Trophoblast cell (in vitro differentiated cells and primary cell): ENCODE results near the gene BDH1.

ENCODE experiments used
- DNase-seq, 2 donors: peaks; one replicate each; pipeline ENCODE4 v3.0.0-alpha.2; 2016
- H2AFZ ChIP-seq: 2 replicates; pipeline ENCODE4 v1.6.1; 2013; ENCODE audit warnings: low read length, moderate library complexity, mild to moderate bottlenecking; ENCODE audit not compliant: insufficient read depth, poor library complexity
- H2AK5ac ChIP-seq: 2 replicates; pipeline ENCODE4 v1.6.1; 2013; ENCODE audit warnings: mild to moderate bottlenecking, low read length
- H2BK120ac ChIP-seq: 2 replicates; pipeline ENCODE4 v1.6.1; 2013; ENCODE audit warnings: low read length, mild to moderate bottlenecking, moderate library complexity; ENCODE audit not compliant: insufficient read depth, poor library complexity
- H2BK12ac ChIP-seq: 2 replicates; pipeline ENCODE4 v1.6.1; 2013; ENCODE audit warnings: mild to moderate bottlenecking, low read length, moderate library complexity
- H2BK5ac ChIP-seq: 2 replicates; pipeline ENCODE4 v1.6.1; 2013; ENCODE audit warnings: low read length, low read depth, moderate library complexity, mild to moderate bottlenecking; ENCODE audit not compliant: poor library complexity
- H3K14ac ChIP-seq: 2 replicates; pipeline ENCODE4 v1.6.1; 2013; ENCODE audit warnings: mild to moderate bottlenecking, low read length
- H3K18ac ChIP-seq: 2 replicates; pipeline ENCODE4 v1.6.1; 2013; ENCODE audit warnings: mild to moderate bottlenecking, low read length
- H3K23ac ChIP-seq: 2 replicates; pipeline ENCODE4 v1.6.1; 2013; ENCODE audit warnings: low read length
- H3K27ac ChIP-seq: 2 replicates; pipeline ENCODE4 v1.5.1; 2013; ENCODE audit warnings: low read depth, mild to moderate bottlenecking, inconsistent platforms, low read length, moderate library complexity
- H3K27me3 ChIP-seq: 2 replicates; pipeline ENCODE4 v1.6.1; 2013; ENCODE audit warnings: inconsistent platforms, mild to moderate bottlenecking, low read length, moderate library complexity; ENCODE audit not compliant: insufficient read depth
- H3K36me3 ChIP-seq, 2 experiments: 1 replicate in 1 of 2; 2 replicates in 1 of 2; pipeline ENCODE4 v1.6.1; 2013; ENCODE audit warnings: low read length in 2 of 2, mild to moderate bottlenecking in 2 of 2, moderate library complexity in 1 of 2; ENCODE audit not compliant: insufficient read depth in 2 of 2, control insufficient read depth in 1 of 2
- H3K4ac ChIP-seq: 2 replicates; pipeline ENCODE4 v1.6.1; 2013; ENCODE audit warnings: low read depth, mild to moderate bottlenecking, low read length, moderate library complexity
- H3K4me1 ChIP-seq, 2 experiments: 1 replicate in 1 of 2; 2 replicates in 1 of 2; pipeline ENCODE4 v1.6.1; 2013; ENCODE audit warnings: low read length in 2 of 2, mild to moderate bottlenecking in 2 of 2, moderate library complexity in 1 of 2; ENCODE audit not compliant: insufficient read depth in 2 of 2, control insufficient read depth in 1 of 2
- H3K4me2 ChIP-seq: 2 replicates; pipeline ENCODE4 v1.6.1; 2013; ENCODE audit warnings: inconsistent platforms, mild to moderate bottlenecking, low read length, moderate library complexity
- H3K4me3 ChIP-seq: 2 replicates; pipeline ENCODE4 v1.5.1; 2013; ENCODE audit warnings: mild to moderate bottlenecking, low read depth, low read length, inconsistent platforms
- H3K79me1 ChIP-seq: one replicate; pipeline ENCODE4 v1.6.1; 2013; ENCODE audit warnings: low read length
- H3K79me2 ChIP-seq: 2 replicates; pipeline ENCODE4 v1.6.1; 2013; ENCODE audit warnings: low read length, mild to moderate bottlenecking; ENCODE audit not compliant: control insufficient read depth, insufficient read depth, poor library complexity
- H3K9ac ChIP-seq: 2 replicates; pipeline ENCODE4 v1.6.1; 2013; ENCODE audit warnings: mild to moderate bottlenecking, low read length
- H3K9me3 ChIP-seq: 2 replicates; pipeline ENCODE4 v1.6.1; 2013; ENCODE audit warnings: low read depth, mild to moderate bottlenecking, control low read depth, inconsistent platforms, low read length; ENCODE audit not compliant: insufficient read depth
- H4K12ac ChIP-seq: 2 replicates; pipeline ENCODE4 v1.6.1; 2013; ENCODE audit warnings: low read depth, mild to moderate bottlenecking, low read length, moderate library complexity
- H4K8ac ChIP-seq: 2 replicates; pipeline ENCODE4 v1.6.1; 2013; ENCODE audit warnings: low read depth, mild to moderate bottlenecking, low read length, moderate library complexity
- H4K91ac ChIP-seq: one replicate; pipeline ENCODE4 v1.6.1; 2013; ENCODE audit warnings: low read depth, mild to moderate bottlenecking, low read length, moderate library complexity
- WGBS: extraction: QIAGEN DNeasy Blood & Tissue Kit; methylation state at CpG from one replicate; pipeline ENCODE4 v1.1.7; 2013; ENCODE audit warnings: missing lambda C conversion rate; ENCODE audit not compliant: insufficient read length, insufficient coverage; ENCODE audit errors: extremely low coverage; 5-methylcytosine and 5-hydroxymethylcytosine counted together

Gene BDH1

DNA sequence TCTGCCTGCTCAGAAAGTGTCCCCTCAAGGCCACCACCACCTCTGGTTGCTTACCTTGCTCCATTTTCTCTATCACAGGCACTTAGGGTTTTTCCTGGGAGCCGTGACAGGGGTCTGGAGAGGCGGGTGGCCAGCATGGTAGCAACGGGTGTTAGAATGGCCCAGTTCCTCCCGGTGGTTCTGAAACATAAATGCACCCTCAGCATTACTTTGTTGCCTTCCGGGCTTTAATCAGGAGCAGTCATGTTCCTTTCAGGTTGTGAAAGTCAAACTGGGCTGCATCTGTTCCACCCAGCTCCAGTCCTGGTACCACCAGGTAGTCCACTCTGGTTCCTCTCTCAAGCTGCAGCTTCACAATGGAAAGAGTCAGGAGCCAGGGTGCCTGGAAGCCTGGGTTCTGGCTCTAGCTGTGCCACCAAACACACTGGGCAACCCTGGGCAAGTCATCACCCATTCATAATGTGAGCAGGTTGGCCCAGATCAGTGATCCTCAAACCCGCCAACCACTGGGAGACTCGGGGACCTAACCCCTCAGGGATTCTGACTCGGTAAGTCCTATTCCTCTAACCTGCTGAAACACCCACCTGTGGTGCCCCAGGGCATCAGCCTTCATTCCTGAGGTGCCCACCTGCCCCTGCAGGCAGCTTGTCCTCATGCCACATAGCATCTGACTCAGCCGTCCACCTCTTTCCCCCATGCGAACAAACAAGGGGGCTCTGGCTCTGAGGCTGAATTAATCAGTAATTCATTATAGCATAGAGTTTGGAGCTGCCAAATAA is 9.3 kb downstream of the BDH1 start:
- H3K4me1 ChIP-seq: peaks cover 7 to 8% of the 10 kb centered on the region in 2 experiments
- no peak overlapping the region for H3K4ac ChIP-seq

DNA sequence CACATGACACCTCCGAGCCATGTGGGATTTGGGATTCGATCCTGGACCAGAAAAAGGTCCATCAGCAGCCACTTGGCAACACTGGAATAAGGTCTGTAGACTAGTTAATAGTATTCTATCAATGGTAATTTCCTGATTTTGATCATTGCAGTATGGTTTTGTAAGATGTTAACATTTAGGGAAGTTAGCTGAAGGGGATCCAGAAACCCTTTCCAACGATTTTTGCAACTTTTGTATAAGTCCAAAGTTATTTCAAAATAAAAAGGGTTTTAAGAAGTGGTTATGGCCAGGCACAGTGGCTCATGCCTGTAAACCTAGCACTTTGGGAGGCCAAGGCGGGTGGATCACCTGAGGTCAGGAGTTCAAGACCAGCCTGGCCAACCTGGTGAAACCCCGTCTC is 10.2 kb downstream of the BDH1 start:
- H2AK5ac ChIP-seq: no peak overlapping the region
- H3K27me3 ChIP-seq: no peaks in the 10 kb centered on the region
- H3K14ac ChIP-seq: no peak overlapping the region
- no peaks in the 10 kb centered on the region for H3K36me3 ChIP-seq
- no peak overlapping the region for H4K12ac ChIP-seq
- H3K18ac ChIP-seq: no peak overlapping the region
- H3K9ac ChIP-seq: no peak overlapping the region
- H2AFZ ChIP-seq: no peak overlapping the region
- no peak overlapping the region for H3K23ac ChIP-seq
- no peak overlapping the region for H4K8ac ChIP-seq
- H2BK120ac ChIP-seq: no peak overlapping the region
- H3K4ac ChIP-seq: no peak overlapping the region
- H3K79me1 ChIP-seq: no peaks in the 10 kb centered on the region
- no peak overlapping the region for H3K27ac ChIP-seq
- H3K4me1 ChIP-seq: peaks cover 12 to 13% of the 10 kb centered on the region in 2 experiments
- no peaks in the 10 kb centered on the region for H3K9me3 ChIP-seq
- no peak overlapping the region for H2BK5ac ChIP-seq
- H3K4me3 ChIP-seq: no peak overlapping the region
- H3K79me2 ChIP-seq: no peaks in the 10 kb centered on the region
- H3K4me2 ChIP-seq: no peak overlapping the region
- H2BK12ac ChIP-seq: no peak overlapping the region
- no CpG with 5 or more reads among the region's 5 CpGs for WGBS
- no peak overlapping the region for H4K91ac ChIP-seq
- no peak for DNase-seq

More for the DNA sequence above, 9.3 kb downstream of the BDH1 start:
- Histone ChIP-seq H3K23ac (peak overlapping the region; percentile 22), H3K79me1 (no peaks in the 10 kb centered on the region), H4K12ac (no peak overlapping the region), H2BK120ac (no peak overlapping the region), H3K9me3 (no peaks in the 10 kb centered on the region), H4K8ac (no peak overlapping the region), H3K14ac (no peak overlapping the region), H3K27me3 (no peaks in the 10 kb centered on the region), H3K18ac (no peak overlapping the region), H3K27ac (no peak overlapping the region), H3K4me2 (no peak overlapping the region), H3K4me3 (no peak overlapping the region), H2AK5ac (no peak overlapping the region), H3K9ac (no peak overlapping the region), H3K36me3 (no peaks in the 10 kb centered on the region), H3K79me2 (no peaks in the 10 kb centered on the region), H2BK12ac (no peak overlapping the region), H4K91ac (no peak overlapping the region), H2AFZ (no peak overlapping the region), H2BK5ac (no peak overlapping the region)
- DNase-seq: no peak
- no CpG with 5 or more reads among the region's 10 CpGs for WGBS

DNA sequence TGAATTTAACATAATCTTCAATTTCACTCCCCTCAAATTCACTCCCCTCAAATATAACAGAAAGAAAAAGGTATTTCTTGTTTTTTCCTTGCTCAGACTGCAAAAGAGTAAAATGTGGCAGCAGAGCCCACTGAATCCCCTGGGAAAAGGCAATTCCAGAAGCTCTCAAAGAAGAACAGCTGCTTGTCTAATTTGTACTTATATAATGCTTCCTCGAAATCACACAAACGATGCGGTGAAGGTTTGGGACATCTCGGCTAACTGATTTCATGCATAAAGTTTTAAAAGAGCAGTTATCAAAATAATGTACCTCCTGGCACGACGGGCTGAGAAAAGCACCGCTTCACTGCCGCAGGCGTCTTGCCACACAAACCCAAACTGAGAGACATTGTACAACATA is 10.7 kb downstream of the BDH1 start:
- Histone ChIP-seq H3K23ac (no peak overlapping the region), H2BK120ac (no peak overlapping the region), H3K4me1 (peaks cover 13 to 14% of the 10 kb centered on the region in 2 experiments), H3K4me3 (no peak overlapping the region), H4K91ac (no peak overlapping the region), H3K9me3 (no peaks in the 10 kb centered on the region), H2AK5ac (no peak overlapping the region), H2BK12ac (no peak overlapping the region), H4K12ac (no peak overlapping the region), H3K9ac (no peak overlapping the region), H3K27ac (no peak overlapping the region), H2AFZ (no peak overlapping the region), H4K8ac (no peak overlapping the region), H3K79me2 (no peaks in the 10 kb centered on the region), H3K36me3 (no peaks in the 10 kb centered on the region), H3K18ac (no peak overlapping the region), H3K27me3 (no peaks in the 10 kb centered on the region), H2BK5ac (no peak overlapping the region), H3K14ac (no peak overlapping the region), H3K4me2 (no peak overlapping the region), H3K79me1 (peaks cover 1% of the 10 kb centered on the region), H3K4ac (no peak overlapping the region)
- no CpG with 5 or more reads among the region's 9 CpGs for WGBS
- no peak for DNase-seq

GRCh38 chr3:197542741-197543454 is 12.9 kb downstream of the BDH1 start:
- no peak for DNase-seq
- Histone ChIP-seq H3K4ac (no peak overlapping the region), H2BK5ac (no peak overlapping the region), H2AFZ (no peak overlapping the region), H3K9me3 (no peaks in the 10 kb centered on the region), H3K4me2 (no peak overlapping the region), H2BK120ac (no peak overlapping the region), H3K27ac (no peak overlapping the region), H4K8ac (no peak overlapping the region), H2BK12ac (no peak overlapping the region), H4K12ac (no peak overlapping the region), H3K27me3 (no peaks in the 10 kb centered on the region), H4K91ac (no peak overlapping the region), H3K79me1 (peaks cover 3% of the 10 kb centered on the region), H3K23ac (no peak overlapping the region), H3K9ac (no peak overlapping the region), H3K4me1 (peaks cover 18 to 19% of the 10 kb centered on the region in 2 experiments), H2AK5ac (no peak overlapping the region), H3K14ac (no peak overlapping the region), H3K4me3 (no peak overlapping the region), H3K18ac (no peak overlapping the region), H3K36me3 (no peaks in the 10 kb centered on the region), H3K79me2 (no peaks in the 10 kb centered on the region)
- no CpG with 5 or more reads among the region's 18 CpGs for WGBS
